ENCODE data around the gene GARRE1. TPM values are rescaled to one million over a fixed set of nuclear protein-coding genes. Genes with fewer than 3 reads are reported as not detected.
"Not testable (repeated sequence)": the region's sequence is repeated elsewhere in the genome, so short reads cannot be mapped to it uniquely, and the experiment has no call there.

GARRE1 gene
- total RNA-seq, 1 donor: 27.3 TPM

- H3K4me3 ChIP-seq (ENCODE audit: low read length): no peak overlapping the region
- no peaks in the 10 kb centered on the region for H3K9me3 ChIP-seq (ENCODE audit: low read depth, low read length)
- H3K27me3 ChIP-seq (ENCODE audit: insufficient read depth, low read length): no peaks in the 10 kb centered on the region
- no peaks in the 10 kb centered on the region for H3K4me1 ChIP-seq (ENCODE audit: insufficient read depth, low read length)
Measured at GRCh38 chr19:34243876-34244578, 10.3 kb upstream of the GARRE1 start.

GRCh38 chr19:34244611-34245299 lies 9.6 kb upstream of the GARRE1 start:
- Histone ChIP-seq H3K4me3 (ENCODE audit: low read length) (no peak overlapping the region), H3K27me3 (ENCODE audit: insufficient read depth, low read length) (no peaks in the 10 kb centered on the region), H3K4me1 (ENCODE audit: insufficient read depth, low read length) (no peaks in the 10 kb centered on the region), H3K9me3 (ENCODE audit: low read depth, low read length) (no peaks in the 10 kb centered on the region)

GRCh38 chr19:34246340-34246739 lies 8.0 kb upstream of the GARRE1 start:
- Histone ChIP-seq H3K9me3 (ENCODE audit: low read depth, low read length) (no peaks in the 10 kb centered on the region), H3K27me3 (ENCODE audit: insufficient read depth, low read length) (no peaks in the 10 kb centered on the region), H3K4me3 (ENCODE audit: low read length) (no peak overlapping the region), H3K4me1 (ENCODE audit: insufficient read depth, low read length) (no peaks in the 10 kb centered on the region)

- Histone ChIP-seq H3K4me1 (ENCODE audit: insufficient read depth, low read length) (peaks cover 6% of the 10 kb centered on the region), H3K9me3 (ENCODE audit: low read depth, low read length) (no peaks in the 10 kb centered on the region), H3K27me3 (ENCODE audit: insufficient read depth, low read length) (no peaks in the 10 kb centered on the region), H3K4me3 (ENCODE audit: low read length) (no peak overlapping the region)
Measured at GRCh38 chr19:34248941-34249340, 5.4 kb upstream of the GARRE1 start.

- H3K4me1 ChIP-seq (ENCODE audit: insufficient read depth, low read length): peaks cover 16% of the 10 kb centered on the region
- not testable (repeated sequence) for H3K27me3 ChIP-seq (ENCODE audit: insufficient read depth, low read length); H3K9me3 ChIP-seq (ENCODE audit: low read depth, low read length); H3K4me3 ChIP-seq (ENCODE audit: low read length)
Measured at GRCh38 chr19:34253167-34253566, 1.2 kb upstream of the GARRE1 start.

- Histone ChIP-seq H3K4me3 (ENCODE audit: low read length) (peak overlapping the region; percentile 78), H3K4me1 (ENCODE audit: insufficient read depth, low read length) (peaks cover 16% of the 10 kb centered on the region)
- not testable (repeated sequence) for H3K27me3 ChIP-seq (ENCODE audit: insufficient read depth, low read length); H3K9me3 ChIP-seq (ENCODE audit: low read depth, low read length)
Measured at GRCh38 chr19:34253681-34254045, 691 bp upstream of the GARRE1 start.

GRCh38 chr19:34254698-34255432 lies 511 bp downstream of the GARRE1 start:
- H3K4me3 ChIP-seq (ENCODE audit: low read length): peak overlapping the region; percentile 78
- peaks cover 9% of the 10 kb centered on the region for H3K27me3 ChIP-seq (ENCODE audit: insufficient read depth, low read length)
- H3K4me1 ChIP-seq (ENCODE audit: insufficient read depth, low read length): peaks cover 16% of the 10 kb centered on the region
- no peaks in the 10 kb centered on the region for H3K9me3 ChIP-seq (ENCODE audit: low read depth, low read length)

GRCh38 chr19:34255546-34255945 lies 1.2 kb downstream of the GARRE1 start:
- Histone ChIP-seq H3K4me1 (ENCODE audit: insufficient read depth, low read length) (peaks cover 16% of the 10 kb centered on the region), H3K9me3 (ENCODE audit: low read depth, low read length) (no peaks in the 10 kb centered on the region), H3K4me3 (ENCODE audit: low read length) (peak overlapping the region; percentile 78)

GRCh38 chr19:34256835-34257558 lies 2.6 kb downstream of the GARRE1 start:
- Histone ChIP-seq H3K4me1 (ENCODE audit: insufficient read depth, low read length) (peaks cover 16% of the 10 kb centered on the region), H3K4me3 (ENCODE audit: low read length) (no peak overlapping the region), H3K9me3 (ENCODE audit: low read depth, low read length) (no peaks in the 10 kb centered on the region)

More at GRCh38 chr19:34255546-34255945, 1.2 kb downstream of the GARRE1 start:
- H3K27me3 ChIP-seq (ENCODE audit: insufficient read depth, low read length): peaks cover 9% of the 10 kb centered on the region

GRCh38 chr19:34257559-34257924 lies 3.2 kb downstream of the GARRE1 start:
- Histone ChIP-seq H3K4me1 (ENCODE audit: insufficient read depth, low read length) (peaks cover 16% of the 10 kb centered on the region), H3K27me3 (ENCODE audit: insufficient read depth, low read length) (peaks cover 9% of the 10 kb centered on the region), H3K4me3 (ENCODE audit: low read length) (no peak overlapping the region), H3K9me3 (ENCODE audit: low read depth, low read length) (no peaks in the 10 kb centered on the region)

More at GRCh38 chr19:34256835-34257558, 2.6 kb downstream of the GARRE1 start:
- peaks cover 9% of the 10 kb centered on the region for H3K27me3 ChIP-seq (ENCODE audit: insufficient read depth, low read length)

- no peaks in the 10 kb centered on the region for H3K9me3 ChIP-seq (ENCODE audit: low read depth, low read length)
- H3K4me1 ChIP-seq (ENCODE audit: insufficient read depth, low read length): peaks cover 8% of the 10 kb centered on the region
- peaks cover 9% of the 10 kb centered on the region for H3K27me3 ChIP-seq (ENCODE audit: insufficient read depth, low read length)
- no peak overlapping the region for H3K4me3 ChIP-seq (ENCODE audit: low read length)
Measured at GRCh38 chr19:34259367-34260095, 5.2 kb downstream of the GARRE1 start.

GRCh38 chr19:34260771-34261173 lies 6.4 kb downstream of the GARRE1 start:
- Histone ChIP-seq H3K9me3 (ENCODE audit: low read depth, low read length) (no peaks in the 10 kb centered on the region), H3K4me1 (ENCODE audit: insufficient read depth, low read length) (peaks cover 6% of the 10 kb centered on the region), H3K27me3 (ENCODE audit: insufficient read depth, low read length) (peaks cover 1% of the 10 kb centered on the region), H3K4me3 (ENCODE audit: low read length) (no peak overlapping the region)

- H3K27me3 ChIP-seq (ENCODE audit: insufficient read depth, low read length): no peaks in the 10 kb centered on the region
- no peaks in the 10 kb centered on the region for H3K4me1 ChIP-seq (ENCODE audit: insufficient read depth, low read length)
- H3K4me3 ChIP-seq (ENCODE audit: low read length): no peak overlapping the region
- no peaks in the 10 kb centered on the region for H3K9me3 ChIP-seq (ENCODE audit: low read depth, low read length)
Measured at GRCh38 chr19:34261334-34262109, 7.2 kb downstream of the GARRE1 start.

- no peaks in the 10 kb centered on the region for H3K4me1 ChIP-seq (ENCODE audit: insufficient read depth, low read length)
- no peaks in the 10 kb centered on the region for H3K27me3 ChIP-seq (ENCODE audit: insufficient read depth, low read length)
- H3K9me3 ChIP-seq (ENCODE audit: low read depth, low read length): no peaks in the 10 kb centered on the region
- H3K4me3 ChIP-seq (ENCODE audit: low read length): no peak overlapping the region
Measured at GRCh38 chr19:34263745-34264237, 9.4 kb downstream of the GARRE1 start.

All from mononuclear cell (primary cell).